ENCODE measurements around the gene HACE1.

The HACE1 gene

DNA sequence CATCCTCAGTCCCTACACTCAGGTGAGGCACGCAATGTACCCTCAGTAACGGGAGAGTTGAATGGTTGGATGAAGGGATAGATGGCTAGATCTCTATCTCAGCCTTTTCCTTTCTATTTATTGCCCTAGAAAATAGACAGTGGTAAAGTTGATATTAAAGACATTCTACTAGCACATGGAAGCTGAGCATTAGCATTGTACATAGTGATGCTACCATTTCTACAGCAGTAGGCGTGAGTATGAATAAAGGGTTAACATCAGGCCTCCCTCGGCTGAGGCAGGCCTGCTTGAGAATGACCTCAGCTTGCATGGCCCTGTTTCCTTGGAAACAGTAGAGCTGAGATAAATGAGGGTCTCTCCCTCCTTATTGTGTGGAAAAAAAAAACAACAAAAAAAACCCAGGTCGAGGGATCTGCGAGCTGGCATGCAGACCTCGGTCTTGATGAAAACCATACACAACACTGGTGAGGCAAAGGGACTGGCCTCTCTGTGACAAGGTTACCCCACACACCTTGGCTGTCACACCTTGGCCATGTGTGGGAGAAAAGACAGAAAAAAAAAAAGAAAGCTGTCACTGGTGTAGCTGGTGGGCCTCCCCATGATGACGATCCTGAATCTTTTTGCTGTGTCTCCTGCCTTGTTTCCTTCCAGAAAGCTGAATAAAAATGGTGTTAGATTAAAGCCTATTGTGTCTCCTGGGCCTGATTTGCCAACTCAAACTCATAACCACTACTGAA, 160.0 kb downstream of the HACE1 start:
- Mint-ChIP-seq H3K4me3 (no peak overlapping the region), H3K36me3 (ENCODE audit: low read depth) (no peaks in the 10 kb centered on the region), H3K27me3 (no peaks in the 10 kb centered on the region), H3K4me1 (ENCODE audit: low read depth) (peaks cover 26% of the 10 kb centered on the region), H3K9me3 (no peaks in the 10 kb centered on the region), H3K27ac (no peak overlapping the region)
- no peak for DNase-seq

GRCh38 chr6:104698979-104699378, 160.7 kb downstream of the HACE1 start:
- Mint-ChIP-seq H3K4me1 (ENCODE audit: low read depth) (peaks cover 20% of the 10 kb centered on the region), H3K27ac (no peak overlapping the region), H3K27me3 (no peaks in the 10 kb centered on the region), H3K9me3 (no peaks in the 10 kb centered on the region), H3K4me3 (no peak overlapping the region), H3K36me3 (ENCODE audit: low read depth) (no peaks in the 10 kb centered on the region)
- DNase-seq: no peak

DNA sequence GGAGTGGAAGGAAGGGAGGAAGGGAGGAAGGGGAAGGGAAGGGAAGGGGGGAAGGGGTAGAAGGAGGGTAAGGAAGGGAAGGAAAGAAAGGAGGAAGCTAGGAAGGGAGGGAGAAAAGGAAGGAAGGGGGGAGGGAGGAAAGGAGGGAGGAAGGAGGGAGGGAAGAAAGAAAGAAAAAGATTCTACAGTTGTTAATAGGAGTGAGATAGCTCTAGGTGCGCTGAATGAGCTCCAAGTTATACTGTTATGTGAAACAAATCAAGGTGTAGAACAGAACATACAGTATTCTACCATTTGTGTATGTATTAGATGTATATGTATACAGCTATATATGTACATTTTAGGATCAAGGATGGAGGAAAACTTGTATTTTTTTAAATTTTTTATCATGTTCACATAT, 167.7 kb downstream of the HACE1 start:
- Mint-ChIP-seq H3K4me3 (no peak overlapping the region), H3K27me3 (no peaks in the 10 kb centered on the region), H3K9me3 (no peaks in the 10 kb centered on the region), H3K36me3 (ENCODE audit: low read depth) (no peaks in the 10 kb centered on the region), H3K4me1 (ENCODE audit: low read depth) (peaks cover 29% of the 10 kb centered on the region), H3K27ac (no peak overlapping the region)
- DNase-seq: no peak

DNA sequence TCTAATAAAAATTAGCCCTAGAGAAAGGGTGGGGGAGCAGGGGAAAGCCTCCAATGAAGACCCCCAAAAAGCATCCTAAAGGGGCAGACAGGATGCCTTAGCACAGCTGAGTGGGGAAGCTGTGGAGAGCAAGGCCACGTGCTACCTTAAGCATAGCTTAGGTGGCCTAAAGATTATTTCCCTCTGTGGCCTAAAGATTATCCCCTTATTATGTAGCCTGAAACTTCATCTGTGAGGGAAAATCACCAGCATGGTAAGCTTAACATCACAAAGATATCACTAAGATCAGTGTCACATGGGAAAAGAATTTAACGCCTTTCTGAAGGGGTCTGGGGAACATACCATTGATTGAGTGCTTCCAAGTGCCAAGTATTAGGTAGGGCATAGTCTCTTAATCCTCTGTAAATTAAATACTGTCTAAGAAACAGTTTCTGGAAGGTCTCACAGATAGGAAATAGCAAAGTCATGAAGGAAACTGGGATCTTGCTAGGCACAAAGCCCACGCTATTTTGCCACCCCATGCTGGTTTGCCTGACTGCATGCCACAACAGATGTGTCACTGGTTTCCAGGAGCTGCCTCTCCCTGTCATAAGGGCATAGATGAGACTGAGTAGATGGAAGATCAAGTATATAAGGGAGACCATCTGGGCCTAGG, 170.0 kb downstream of the HACE1 start:
- Mint-ChIP-seq H3K27me3 (no peaks in the 10 kb centered on the region), H3K36me3 (ENCODE audit: low read depth) (no peaks in the 10 kb centered on the region), H3K9me3 (no peaks in the 10 kb centered on the region), H3K27ac (no peak overlapping the region), H3K4me3 (no peak overlapping the region), H3K4me1 (ENCODE audit: low read depth) (peaks cover 26% of the 10 kb centered on the region)
- DNase-seq: no peak

DNA sequence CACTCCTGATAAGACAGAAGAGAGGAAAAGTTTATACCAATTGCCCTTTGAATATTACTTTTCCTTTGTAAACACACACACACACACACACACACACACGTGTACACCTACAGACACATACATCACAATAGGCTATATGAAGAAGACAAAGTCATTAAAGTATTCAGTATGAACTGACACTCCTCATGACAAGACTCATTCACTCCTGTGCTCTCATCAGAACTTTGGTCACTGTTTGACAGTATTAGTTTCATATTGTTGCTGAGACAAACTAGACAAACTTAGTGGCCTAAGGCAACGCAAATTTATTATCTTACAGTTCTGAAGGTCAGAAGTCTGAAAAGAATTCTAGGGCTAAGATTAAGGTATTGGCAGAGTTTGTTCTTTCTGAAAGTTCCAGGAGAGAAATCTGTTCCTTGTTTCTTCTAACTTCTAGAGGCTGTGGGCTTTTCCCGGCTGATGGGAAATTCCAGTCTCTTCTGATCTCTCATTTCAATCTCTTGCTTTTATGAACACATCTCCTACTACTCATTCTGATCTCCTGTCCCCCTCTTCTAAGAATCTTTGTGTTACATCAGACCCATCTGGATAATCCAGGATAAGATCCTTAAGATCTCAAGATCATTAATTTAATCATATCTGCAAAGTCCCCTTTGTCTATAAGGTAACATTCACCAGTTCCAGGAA, 171.3 kb downstream of the HACE1 start:
- DNase-seq: no peak
- H3K4me3 Mint-ChIP-seq: no peak overlapping the region
- no peaks in the 10 kb centered on the region for H3K27me3 Mint-ChIP-seq
- H3K36me3 Mint-ChIP-seq (ENCODE audit: low read depth): no peaks in the 10 kb centered on the region
- H3K4me1 Mint-ChIP-seq (ENCODE audit: low read depth): peaks cover 29% of the 10 kb centered on the region
- no peaks in the 10 kb centered on the region for H3K9me3 Mint-ChIP-seq
- peak overlapping the region; percentile 4 for H3K27ac Mint-ChIP-seq

- Mint-ChIP-seq H3K4me3 (no peak overlapping the region), H3K9me3 (no peaks in the 10 kb centered on the region)
These were observed 173.1 kb downstream of the HACE1 start for GRCh38 chr6:104686550-104687175.

GRCh38 chr6:104685871-104686549, 173.7 kb downstream of the HACE1 start:
- peaks cover 31% of the 10 kb centered on the region for H3K4me1 Mint-ChIP-seq (ENCODE audit: low read depth)
- no peak overlapping the region for H3K4me3 Mint-ChIP-seq
- no peaks in the 10 kb centered on the region for H3K27me3 Mint-ChIP-seq
- no peak for DNase-seq
- no peaks in the 10 kb centered on the region for H3K36me3 Mint-ChIP-seq (ENCODE audit: low read depth)
- no peaks in the 10 kb centered on the region for H3K9me3 Mint-ChIP-seq
- H3K27ac Mint-ChIP-seq: no peak overlapping the region

More at GRCh38 chr6:104686550-104687175, 173.1 kb downstream of the HACE1 start:
- peaks cover 31% of the 10 kb centered on the region for H3K4me1 Mint-ChIP-seq (ENCODE audit: low read depth)
- DNase-seq: no peak
- H3K36me3 Mint-ChIP-seq (ENCODE audit: low read depth): no peaks in the 10 kb centered on the region
- no peak overlapping the region for H3K27ac Mint-ChIP-seq
- H3K27me3 Mint-ChIP-seq: no peaks in the 10 kb centered on the region

DNA sequence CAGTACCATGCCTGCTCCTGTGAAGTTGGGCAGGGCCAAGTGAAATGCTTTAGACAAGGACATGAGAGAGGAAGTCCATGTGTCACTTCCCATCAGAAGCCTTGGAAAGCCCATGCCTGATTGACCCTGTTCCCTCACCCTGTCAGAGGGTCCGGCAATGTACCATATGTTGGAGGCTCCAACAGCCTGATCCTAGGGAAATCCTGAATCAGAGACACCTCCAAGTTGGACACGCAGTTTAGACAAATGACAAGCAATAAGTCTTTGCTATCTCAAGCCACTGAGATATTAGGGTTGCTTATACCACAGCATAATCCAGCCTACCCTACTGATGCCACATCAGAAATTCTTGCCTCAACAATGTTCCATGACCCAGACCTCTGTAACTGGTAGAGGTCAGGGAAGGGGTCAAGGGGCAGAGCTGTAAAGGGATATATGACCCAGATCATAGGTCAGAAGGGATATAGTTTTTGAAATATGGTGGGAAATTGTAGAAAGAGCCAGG, 174.8 kb downstream of the HACE1 start:
- Mint-ChIP-seq H3K4me3 (no peak overlapping the region), H3K27ac (no peak overlapping the region), H3K36me3 (ENCODE audit: low read depth) (no peaks in the 10 kb centered on the region), H3K4me1 (ENCODE audit: low read depth) (peaks cover 31% of the 10 kb centered on the region), H3K27me3 (no peaks in the 10 kb centered on the region), H3K9me3 (no peaks in the 10 kb centered on the region)
- no peak for DNase-seq

DNA sequence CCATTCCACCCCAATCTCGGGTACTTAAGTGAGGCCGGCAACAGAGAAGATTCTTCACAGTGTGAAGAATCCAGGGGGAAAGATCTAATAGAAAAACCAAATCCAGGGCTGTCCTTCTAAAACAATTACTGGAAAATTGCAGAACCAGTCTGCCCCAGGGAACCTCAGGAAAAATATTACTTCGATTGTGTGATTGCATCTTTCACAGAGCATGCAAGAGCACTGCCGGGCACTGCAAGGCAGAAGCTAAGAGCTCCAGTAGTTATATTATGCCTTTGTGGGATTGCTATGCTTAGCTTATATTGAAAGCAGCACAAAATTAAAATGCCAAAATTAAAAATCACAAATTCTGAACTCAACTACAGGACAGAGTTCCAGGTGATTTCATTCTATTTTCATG, 175.9 kb downstream of the HACE1 start:
- peaks cover 27% of the 10 kb centered on the region for H3K4me1 Mint-ChIP-seq (ENCODE audit: low read depth)
- H3K9me3 Mint-ChIP-seq: peaks cover under 1% of the 10 kb centered on the region
- H3K27ac Mint-ChIP-seq: no peak overlapping the region
- H3K36me3 Mint-ChIP-seq (ENCODE audit: low read depth): no peaks in the 10 kb centered on the region
- no peak overlapping the region for H3K4me3 Mint-ChIP-seq
- no peak for DNase-seq
- H3K27me3 Mint-ChIP-seq: no peaks in the 10 kb centered on the region

- Mint-ChIP-seq H3K36me3 (ENCODE audit: low read depth) (no peaks in the 10 kb centered on the region), H3K4me1 (ENCODE audit: low read depth) (peaks cover 19% of the 10 kb centered on the region), H3K27ac (no peak overlapping the region), H3K4me3 (no peak overlapping the region), H3K27me3 (no peaks in the 10 kb centered on the region), H3K9me3 (peaks cover 3% of the 10 kb centered on the region)
- peak; percentile 78 for DNase-seq
These were observed 176.7 kb downstream of the HACE1 start for GRCh38 chr6:104682722-104683643.

DNA sequence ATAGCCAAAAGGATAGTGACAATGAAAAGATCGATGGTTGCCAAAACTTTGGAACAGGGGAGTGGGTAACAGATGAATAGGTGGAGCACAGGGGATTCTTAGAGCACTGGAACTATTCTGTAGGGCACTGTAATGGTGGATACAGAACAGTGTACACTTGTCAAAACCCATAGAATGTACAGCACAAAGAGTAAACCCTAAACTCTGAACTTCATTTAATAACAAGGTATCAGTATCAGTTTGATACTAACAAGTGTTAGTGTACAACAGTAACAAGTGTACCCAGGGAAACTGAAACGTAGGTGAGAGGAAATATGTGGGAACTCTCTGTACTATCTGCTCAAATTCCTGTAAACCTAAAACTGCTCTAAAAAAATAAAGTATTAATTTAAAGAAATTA, 179.2 kb downstream of the HACE1 start:
- H3K27me3 Mint-ChIP-seq: no peaks in the 10 kb centered on the region
- no peaks in the 10 kb centered on the region for H3K36me3 Mint-ChIP-seq (ENCODE audit: low read depth)
- no peak overlapping the region for H3K27ac Mint-ChIP-seq
- no peak for DNase-seq
- no peak overlapping the region for H3K4me3 Mint-ChIP-seq
- H3K9me3 Mint-ChIP-seq: peaks cover 3% of the 10 kb centered on the region
- peaks cover 16% of the 10 kb centered on the region for H3K4me1 Mint-ChIP-seq (ENCODE audit: low read depth)

DNA sequence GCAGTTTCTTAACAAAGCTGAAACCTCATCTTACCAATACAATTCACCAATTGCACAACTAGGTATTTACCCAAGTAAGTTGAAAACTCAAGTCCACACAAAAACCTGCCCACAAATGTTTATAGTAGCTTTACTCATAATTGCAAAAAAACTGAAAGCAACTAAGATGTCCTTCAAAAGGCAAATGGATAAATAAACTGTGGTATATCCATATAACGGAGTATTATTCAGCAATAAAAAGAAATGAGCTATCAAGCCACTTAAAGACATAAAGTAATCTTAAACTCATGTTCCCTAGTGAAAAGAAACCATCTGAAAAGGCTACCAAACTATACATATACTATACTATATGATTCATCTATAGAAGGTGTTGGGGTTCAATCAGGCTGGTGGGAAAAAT, 179.7 kb downstream of the HACE1 start:
- Mint-ChIP-seq H3K27ac (no peak overlapping the region), H3K4me1 (ENCODE audit: low read depth) (peaks cover 16% of the 10 kb centered on the region), H3K9me3 (peaks cover 3% of the 10 kb centered on the region), H3K36me3 (ENCODE audit: low read depth) (no peaks in the 10 kb centered on the region), H3K27me3 (no peaks in the 10 kb centered on the region), H3K4me3 (no peak overlapping the region)
- DNase-seq: no peak

All from activated T-cell treated with anti-CD3 and anti-CD28 coated beads, Interleukin-2, amount 50 U/mL, for 24 hours (primary cell).